H1 (cell line): ENCODE data around the gene ATG7. TPM values are rescaled to one million over a fixed set of nuclear protein-coding genes. Genes with fewer than 3 reads are reported as not detected.

Source experiments
- CTCF ChIA-PET: fragments of 300-600 bp; sonication (Branson Sonifier 250); formaldehyde crosslinking; loops from one replicate; lab custom pipeline; 2021; ENCODE audit not compliant: partially characterized antibody; lab: Charles Lee
- POLR2A ChIA-PET: fragments of 300-600 bp; sonication (Branson Sonifier 250); formaldehyde crosslinking; loops from one replicate; lab custom pipeline; 2021; ENCODE audit warnings: inconsistent platforms; ENCODE audit not compliant: partially characterized antibody; lab: Charles Lee
- DNase-seq, 2 experiments: peaks; one replicate each; pipeline versions ENCODE4 v3.0.0 to v3.0.0-alpha.2; 2010 to 2022; ENCODE audit warnings: low spot score in 2 of 2, low read depth in 1 of 2, mixed read lengths in 1 of 2
- FAIRE-seq: peaks from 2 replicates; lab custom pipeline; 2011; peaks lifted over from hg19 to GRCh38; lab: Jason Lieb, UNC
- H2AFZ ChIP-seq: 2 replicates; pipeline ENCODE4 v1.8.1; 2012; ENCODE audit warnings: low read length, inconsistent platforms
- H2AK5ac ChIP-seq: 2 replicates; pipeline ENCODE4 v1.6.1; 2013; ENCODE audit warnings: low read depth, low read length
- H2BK120ac ChIP-seq: replicated peaks from 2 replicates; pipeline ENCODE3; 2013; ENCODE audit warnings: low read depth, low read length, inconsistent platforms
- H2BK12ac ChIP-seq: 2 replicates; pipeline ENCODE4 v1.6.1; 2013; ENCODE audit warnings: low read depth, low read length
- H2BK15ac ChIP-seq: 2 replicates; pipeline ENCODE4 v1.6.1; 2013; ENCODE audit warnings: low read length
- H2BK20ac ChIP-seq: 2 replicates; pipeline ENCODE4 v1.6.1; 2013; ENCODE audit warnings: low read length
- H2BK5ac ChIP-seq: 2 replicates; pipeline ENCODE4 v1.6.1; 2013; ENCODE audit warnings: low read depth, low read length
- H3K14ac ChIP-seq: 2 replicates; pipeline ENCODE4 v1.6.1; 2013; ENCODE audit warnings: inconsistent platforms; ENCODE audit not compliant: insufficient read length
- H3K18ac ChIP-seq: 2 replicates; pipeline ENCODE4 v1.6.1; 2013; ENCODE audit warnings: low read length; ENCODE audit errors: extremely low read depth
- H3K23ac ChIP-seq: 2 replicates; pipeline ENCODE4 v1.6.1; 2013; ENCODE audit warnings: inconsistent platforms; ENCODE audit not compliant: insufficient read length
- H3K23me2 ChIP-seq: 2 replicates; pipeline ENCODE4 v1.6.1; 2013; ENCODE audit warnings: low read depth, low read length
- H3K27ac ChIP-seq: 2 replicates; pipeline ENCODE4 v1.6.1; 2011; ENCODE audit warnings: low read depth, low read length, inconsistent platforms
- H3K27me3 ChIP-seq, 4 experiments: replicated peaks in 1 of 4; 1 replicate in 1 of 4; 2 replicates in 3 of 4; pipeline versions ENCODE4 v1.6.1 to v1.8.1; 2011 to 2013; ENCODE audit warnings: low read length in 3 of 4, mild to moderate bottlenecking in 3 of 4, inconsistent platforms in 2 of 4, mixed read lengths in 2 of 4, moderate library complexity in 1 of 4; ENCODE audit not compliant: control insufficient read depth in 3 of 4, insufficient read depth in 3 of 4; ENCODE audit errors: extremely low read depth in 1 of 4
- H3K36me3 ChIP-seq, 4 experiments: 2 replicates each; pipeline versions ENCODE4 v1.6.1 to v1.8.1; 2011 to 2013; ENCODE audit warnings: mild to moderate bottlenecking in 4 of 4, low read length in 3 of 4, moderate library complexity in 2 of 4, control low read depth in 1 of 4, inconsistent platforms in 1 of 4; ENCODE audit not compliant: insufficient read depth in 4 of 4, control insufficient read depth in 2 of 4
- H3K4ac ChIP-seq: replicated peaks from 2 replicates; pipeline ENCODE3; 2013; ENCODE audit warnings: low read length, low read depth, mixed read lengths, inconsistent platforms; ENCODE audit not compliant: insufficient read length
- H3K4me1 ChIP-seq, 4 experiments: replicated peaks in 1 of 4; 1 replicate in 1 of 4; 2 replicates in 3 of 4; pipeline versions ENCODE4 v1.6.1 to v1.8.1; 2011 to 2013; ENCODE audit warnings: low read length in 3 of 4, inconsistent platforms in 2 of 4, mixed read lengths in 1 of 4; ENCODE audit not compliant: insufficient read depth in 4 of 4, control insufficient read depth in 3 of 4
- H3K4me2 ChIP-seq, 2 experiments: 2 replicates each; pipeline versions ENCODE4 v1.6.1 to v1.8.1; 2011 to 2013; ENCODE audit warnings: low read depth in 2 of 2, low read length in 2 of 2, control low read depth in 1 of 2, inconsistent platforms in 1 of 2, mild to moderate bottlenecking in 1 of 2; ENCODE audit not compliant: insufficient read depth in 1 of 2
- H3K4me3 ChIP-seq, 4 experiments: fragments of 200-600, 300-600 bp in 1 of 4; sonication (generic), shearing (Covaris generic), sonication (Bioruptor Twin) in 1 of 4; 2 replicates each; pipeline versions ENCODE4 v1.5.1 to v1.8.1; 2011 to 2016; ENCODE audit warnings: low read length in 4 of 4, low read depth in 3 of 4, control low read depth in 2 of 4, inconsistent platforms in 2 of 4, mild to moderate bottlenecking in 2 of 4, mixed read lengths in 1 of 4, moderate library complexity in 1 of 4; ENCODE audit not compliant: insufficient read depth in 2 of 4; ENCODE audit errors: extremely low read depth in 1 of 4
- H3K56ac ChIP-seq: replicated peaks from 2 replicates; pipeline ENCODE3; 2013; ENCODE audit warnings: low read depth, mild to moderate bottlenecking, mixed read lengths, low read length, inconsistent platforms; ENCODE audit not compliant: insufficient read length
- H3K79me1 ChIP-seq: 2 replicates; pipeline ENCODE4 v1.6.1; 2013; ENCODE audit warnings: low read depth, low read length, control low read depth
- H3K79me2 ChIP-seq, 2 experiments: 2 replicates each; pipeline versions ENCODE4 v1.6.1 to v1.8.1; 2012 to 2013; ENCODE audit warnings: low read length in 2 of 2, mild to moderate bottlenecking in 2 of 2, inconsistent platforms in 1 of 2; ENCODE audit not compliant: insufficient read depth in 2 of 2, control insufficient read depth in 1 of 2
- H3K9ac ChIP-seq, 4 experiments: replicated peaks in 1 of 4; 1 replicate in 1 of 4; 2 replicates in 3 of 4; pipeline versions ENCODE4 v1.6.1 to v1.8.1; 2011 to 2013; ENCODE audit warnings: low read depth in 3 of 4, low read length in 3 of 4, control low read depth in 2 of 4, mild to moderate bottlenecking in 2 of 4, moderate library complexity in 2 of 4, inconsistent platforms in 1 of 4; ENCODE audit errors: extremely low read depth in 1 of 4
- H3K9me3 ChIP-seq, 2 experiments: 2 replicates each; pipeline versions ENCODE4 v1.6.1 to v1.8.1; 2012 to 2013; ENCODE audit warnings: mild to moderate bottlenecking in 2 of 2, moderate library complexity in 2 of 2, control low read depth in 1 of 2, inconsistent platforms in 1 of 2, low read depth in 1 of 2, low read length in 1 of 2, mixed read lengths in 1 of 2; ENCODE audit not compliant: insufficient read depth in 2 of 2
- H4K20me1 ChIP-seq, 2 experiments: replicated peaks in 1 of 2; 2 replicates each; pipeline versions ENCODE3 to v1.8.1; 2011 to 2013; ENCODE audit warnings: inconsistent platforms in 2 of 2, low read length in 2 of 2, mild to moderate bottlenecking in 1 of 2; ENCODE audit not compliant: insufficient read depth in 2 of 2, control insufficient read depth in 1 of 2
- H4K5ac ChIP-seq: 2 replicates; pipeline ENCODE4 v1.6.1; 2013; ENCODE audit warnings: low read length, low read depth, mixed read lengths, inconsistent platforms; ENCODE audit not compliant: insufficient read length
- H4K8ac ChIP-seq: 2 replicates; pipeline ENCODE4 v1.8.0; 2013; ENCODE audit warnings: mild to moderate bottlenecking, moderate library complexity, low read length, inconsistent platforms; ENCODE audit not compliant: insufficient read depth; ENCODE audit errors: extremely low read depth
- H4K91ac ChIP-seq: replicated peaks from 2 replicates; pipeline ENCODE3; 2013; ENCODE audit warnings: low read length, mixed read lengths, inconsistent platforms; ENCODE audit not compliant: insufficient read length
- EP300 ChIP-seq, 2 experiments: IDR thresholded peaks; 1 replicate in 1 of 2; 2 replicates in 1 of 2; pipeline ENCODE4 v1.6.1; 2011 to 2012; ENCODE audit warnings: low read depth in 2 of 2, low read length in 2 of 2, mild to moderate bottlenecking in 2 of 2, borderline replicate concordance in 1 of 2, inconsistent platforms in 1 of 2, moderate library complexity in 1 of 2
- EZH2 ChIP-seq: fragments of 200-600 bp; sonication (generic); IDR thresholded peaks from 2 replicates; pipeline ENCODE4 v1.7.1; 2012; ENCODE audit warnings: low read depth, mild to moderate bottlenecking, moderate library complexity, low read length, inconsistent platforms; ENCODE audit not compliant: severe bottlenecking
- GABPA ChIP-seq: IDR thresholded peaks from 2 replicates; pipeline ENCODE4 v1.6.1; 2011; ENCODE audit warnings: mild to moderate bottlenecking, low read length, moderate library complexity, borderline replicate concordance; ENCODE audit not compliant: insufficient read depth
- MAX ChIP-seq: IDR thresholded peaks from 2 replicates; pipeline ENCODE4 v1.6.1; 2012; ENCODE audit warnings: inconsistent platforms
- POLR2AphosphoS5 ChIP-seq: IDR thresholded peaks from 2 replicates; pipeline ENCODE4 v1.6.1; 2011; ENCODE audit warnings: low read depth, low read length
- POU5F1 ChIP-seq: IDR thresholded peaks from 2 replicates; pipeline ENCODE4 v1.6.1; 2011; ENCODE audit warnings: low read depth, mild to moderate bottlenecking, low read length, moderate library complexity
- TAF1 ChIP-seq: IDR thresholded peaks from 2 replicates; pipeline ENCODE4 v1.6.1; 2011; ENCODE audit warnings: mild to moderate bottlenecking, low read depth, low read length
- TBP ChIP-seq: IDR thresholded peaks from 2 replicates; pipeline ENCODE4 v1.6.1; 2011; ENCODE audit warnings: low read depth, low read length, improper control_type of control experiment
- YY1 ChIP-seq: IDR thresholded peaks from 2 replicates; pipeline ENCODE4 v1.6.1; 2011; ENCODE audit warnings: low read depth, mild to moderate bottlenecking, low read length
- ZNF274 ChIP-seq: IDR thresholded peaks from 2 replicates; pipeline ENCODE4 v1.7.0; 2012; ENCODE audit warnings: low read length, borderline replicate concordance; ENCODE audit errors: extremely low read depth
- WGBS, 2 experiments: shearing (Covaris generic) in 1 of 2; methylation state at CpG; one replicate each; pipeline versions ENCODE4 v1.1.6 to v1.1.7; 2013 to 2015; ENCODE audit warnings: low lambda C conversion rate in 2 of 2, mixed read lengths in 2 of 2, inconsistent platforms in 1 of 2, low coverage in 1 of 2, missing lambda C conversion rate in 1 of 2; ENCODE audit not compliant: insufficient replicate concordance in 2 of 2, insufficient coverage in 1 of 2, insufficient read length in 1 of 2; ENCODE audit errors: extremely low coverage in 1 of 2, missing lambda C conversion rate in 1 of 2; 5-methylcytosine and 5-hydroxymethylcytosine counted together
- polyA plus RNA-seq, 7 experiments: library from polyadenylated mRNA; depleted of rRNA in 3 of 7; stranded (reverse) in 5 of 7; unstranded in 2 of 7; fragments of >200 nt in 5 of 7; fragments of 200-250 nt in 2 of 7; gene quantifications; 1 replicate in 5 of 7; 2 replicates in 1 of 7; 4 replicates in 1 of 7; pipeline versions ENCODE4 v1.2.1 to v1.2.3, GENCODE V29; 2011 to 2013; ENCODE audit warnings: missing spikeins in 2 of 7, mixed read lengths in 2 of 7
- total RNA-seq: library from RNA; stranded (reverse); fragmentation: NEBNext Ultra II Directional; extraction: Animal tissue kit (Norgen Biotek cat#: 25700); gene quantifications from 2 replicates; pipeline ENCODE4 v1.2.1, GENCODE V29; 2021

ATG7 gene
- total and polyA plus RNA-seq, 2 of the 8 experiments (the other 6 are each of a cell fraction or from before 2014, with no cell fraction given): 15.0 to 19.1 TPM

DNA sequence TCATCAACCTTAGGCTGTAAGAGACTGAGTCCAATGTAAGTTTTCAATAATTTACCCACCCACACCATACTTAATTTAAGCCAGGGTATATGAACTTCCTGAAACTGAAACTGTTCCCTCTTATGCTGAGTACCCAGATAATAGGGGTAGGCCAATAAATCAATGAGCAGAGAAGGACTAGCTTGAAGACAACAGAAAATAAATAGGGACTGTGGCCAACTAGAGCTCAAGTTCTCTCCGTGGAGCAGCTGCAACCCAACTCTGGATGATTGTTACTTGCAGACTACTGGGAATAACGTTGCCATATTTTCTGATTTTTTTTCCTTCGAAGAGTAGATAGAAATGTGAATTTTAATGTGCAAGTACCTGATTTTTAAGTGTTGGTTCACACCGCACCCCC is 128.0 kb downstream of the ATG7 start:
- WGBS, 2 experiments: 81% methylated on average over 4 of the region's 4 CpGs; no CpG with 5 or more reads in 1 of the 2 experiments
- ChIA-PET CTCF (interaction anchor here (0.6 kb wide), 1 partner anchor 249 kb away, joined by 6 read pairs; no protein-coding TSS in a partner anchor), POLR2A (no interaction called here)
- H3K14ac ChIP-seq: no peak overlapping the region
- no peaks in the 10 kb centered on the region for H4K20me1 ChIP-seq
- no peak overlapping the region for H3K4me3 ChIP-seq
- H3K23me2 ChIP-seq: no peaks in the 10 kb centered on the region
- no peak overlapping the region for H4K91ac ChIP-seq
- H3K18ac ChIP-seq: no peak overlapping the region
- no peak overlapping the region for H2BK120ac ChIP-seq
- H3K79me2 ChIP-seq: no peaks in the 10 kb centered on the region
- no peak overlapping the region for H4K8ac ChIP-seq
- H3K27ac ChIP-seq: no peak overlapping the region
- no peak overlapping the region for H2BK5ac ChIP-seq
- DNase-seq (no peak), FAIRE-seq (no peak)
- no peak overlapping the region for H3K23ac ChIP-seq
- H4K5ac ChIP-seq: no peak overlapping the region
- no peak overlapping the region for H3K4ac ChIP-seq
- H3K56ac ChIP-seq: no peak overlapping the region
- H3K79me1 ChIP-seq: no peaks in the 10 kb centered on the region
- H2AFZ ChIP-seq: no peak overlapping the region
- no peaks in the 10 kb centered on the region for H3K36me3 ChIP-seq
- H2BK12ac ChIP-seq: no peak overlapping the region
- no peak overlapping the region for H3K4me2 ChIP-seq
- H2BK20ac ChIP-seq: no peak overlapping the region
- H2AK5ac ChIP-seq: no peak overlapping the region
- H3K9me3 ChIP-seq: peaks cover 2 to 8% of the 10 kb centered on the region in 2 experiments; a peak in 3 of 4 replicates
- H3K27me3 ChIP-seq: no peaks in the 10 kb centered on the region
- no peak overlapping the region for H3K9ac ChIP-seq
- no peaks in the 10 kb centered on the region for H3K4me1 ChIP-seq
- H2BK15ac ChIP-seq: no peak overlapping the region
- no peak for TF ChIP-seq ZNF274
- no peak for TF ChIP-seq YY1
- no peak for TF ChIP-seq POU5F1
- no peak for TF ChIP-seq EP300 (IDR thresholded peaks at IDR 0.05; ENCODE audit: borderline replicate concordance in 1 of 2, low read depth in 2 of 2, low read length in 2 of 2)
- TF ChIP-seq GABPA: no peak
- TF ChIP-seq MAX: no peak
- TF ChIP-seq POLR2AphosphoS5: no peak
- TF ChIP-seq TBP: no peak
- TF ChIP-seq TAF1: no peak
- no peak for TF ChIP-seq EZH2
